H1 (cell line): ENCODE data around the gene SLIT3. TPM values are rescaled to one million over a fixed set of nuclear protein-coding genes. Genes with fewer than 3 reads are reported as not detected.

ENCODE experiments used
- CTCF ChIA-PET: fragments of 300-600 bp; sonication (Branson Sonifier 250); formaldehyde crosslinking; loops from one replicate; lab custom pipeline; 2021; ENCODE audit not compliant: partially characterized antibody; lab: Charles Lee
- POLR2A ChIA-PET: fragments of 300-600 bp; sonication (Branson Sonifier 250); formaldehyde crosslinking; loops from one replicate; lab custom pipeline; 2021; ENCODE audit warnings: inconsistent platforms; ENCODE audit not compliant: partially characterized antibody; lab: Charles Lee
- DNase-seq, 2 experiments: peaks; one replicate each; pipeline versions ENCODE4 v3.0.0 to v3.0.0-alpha.2; 2010 to 2022; ENCODE audit warnings: low spot score in 2 of 2, low read depth in 1 of 2, mixed read lengths in 1 of 2
- FAIRE-seq: peaks from 2 replicates; lab custom pipeline; 2011; peaks lifted over from hg19 to GRCh38; lab: Jason Lieb, UNC
- H2AFZ ChIP-seq: 2 replicates; pipeline ENCODE4 v1.8.1; 2012; ENCODE audit warnings: low read length, inconsistent platforms
- H2AK5ac ChIP-seq: 2 replicates; pipeline ENCODE4 v1.6.1; 2013; ENCODE audit warnings: low read depth, low read length
- H2BK120ac ChIP-seq: replicated peaks from 2 replicates; pipeline ENCODE3; 2013; ENCODE audit warnings: low read depth, low read length, inconsistent platforms
- H2BK12ac ChIP-seq: 2 replicates; pipeline ENCODE4 v1.6.1; 2013; ENCODE audit warnings: low read depth, low read length
- H2BK15ac ChIP-seq: 2 replicates; pipeline ENCODE4 v1.6.1; 2013; ENCODE audit warnings: low read length
- H2BK20ac ChIP-seq: 2 replicates; pipeline ENCODE4 v1.6.1; 2013; ENCODE audit warnings: low read length
- H2BK5ac ChIP-seq: 2 replicates; pipeline ENCODE4 v1.6.1; 2013; ENCODE audit warnings: low read depth, low read length
- H3K14ac ChIP-seq: 2 replicates; pipeline ENCODE4 v1.6.1; 2013; ENCODE audit warnings: inconsistent platforms; ENCODE audit not compliant: insufficient read length
- H3K18ac ChIP-seq: 2 replicates; pipeline ENCODE4 v1.6.1; 2013; ENCODE audit warnings: low read length; ENCODE audit errors: extremely low read depth
- H3K23ac ChIP-seq: 2 replicates; pipeline ENCODE4 v1.6.1; 2013; ENCODE audit warnings: inconsistent platforms; ENCODE audit not compliant: insufficient read length
- H3K23me2 ChIP-seq: 2 replicates; pipeline ENCODE4 v1.6.1; 2013; ENCODE audit warnings: low read depth, low read length
- H3K27ac ChIP-seq: 2 replicates; pipeline ENCODE4 v1.6.1; 2011; ENCODE audit warnings: low read depth, low read length, inconsistent platforms
- H3K27me3 ChIP-seq, 4 experiments: replicated peaks in 1 of 4; 1 replicate in 1 of 4; 2 replicates in 3 of 4; pipeline versions ENCODE4 v1.6.1 to v1.8.1; 2011 to 2013; ENCODE audit warnings: low read length in 3 of 4, mild to moderate bottlenecking in 3 of 4, inconsistent platforms in 2 of 4, mixed read lengths in 2 of 4, moderate library complexity in 1 of 4; ENCODE audit not compliant: control insufficient read depth in 3 of 4, insufficient read depth in 3 of 4; ENCODE audit errors: extremely low read depth in 1 of 4
- H3K36me3 ChIP-seq, 4 experiments: 2 replicates each; pipeline versions ENCODE4 v1.6.1 to v1.8.1; 2011 to 2013; ENCODE audit warnings: mild to moderate bottlenecking in 4 of 4, low read length in 3 of 4, moderate library complexity in 2 of 4, control low read depth in 1 of 4, inconsistent platforms in 1 of 4; ENCODE audit not compliant: insufficient read depth in 4 of 4, control insufficient read depth in 2 of 4
- H3K4ac ChIP-seq: replicated peaks from 2 replicates; pipeline ENCODE3; 2013; ENCODE audit warnings: low read length, low read depth, mixed read lengths, inconsistent platforms; ENCODE audit not compliant: insufficient read length
- H3K4me1 ChIP-seq, 4 experiments: replicated peaks in 1 of 4; 1 replicate in 1 of 4; 2 replicates in 3 of 4; pipeline versions ENCODE4 v1.6.1 to v1.8.1; 2011 to 2013; ENCODE audit warnings: low read length in 3 of 4, inconsistent platforms in 2 of 4, mixed read lengths in 1 of 4; ENCODE audit not compliant: insufficient read depth in 4 of 4, control insufficient read depth in 3 of 4
- H3K4me2 ChIP-seq, 2 experiments: 2 replicates each; pipeline versions ENCODE4 v1.6.1 to v1.8.1; 2011 to 2013; ENCODE audit warnings: low read depth in 2 of 2, low read length in 2 of 2, control low read depth in 1 of 2, inconsistent platforms in 1 of 2, mild to moderate bottlenecking in 1 of 2; ENCODE audit not compliant: insufficient read depth in 1 of 2
- H3K4me3 ChIP-seq, 4 experiments: fragments of 200-600, 300-600 bp in 1 of 4; sonication (generic), shearing (Covaris generic), sonication (Bioruptor Twin) in 1 of 4; 2 replicates each; pipeline versions ENCODE4 v1.5.1 to v1.8.1; 2011 to 2016; ENCODE audit warnings: low read length in 4 of 4, low read depth in 3 of 4, control low read depth in 2 of 4, inconsistent platforms in 2 of 4, mild to moderate bottlenecking in 2 of 4, mixed read lengths in 1 of 4, moderate library complexity in 1 of 4; ENCODE audit not compliant: insufficient read depth in 2 of 4; ENCODE audit errors: extremely low read depth in 1 of 4
- H3K56ac ChIP-seq: replicated peaks from 2 replicates; pipeline ENCODE3; 2013; ENCODE audit warnings: low read depth, mild to moderate bottlenecking, mixed read lengths, low read length, inconsistent platforms; ENCODE audit not compliant: insufficient read length
- H3K79me1 ChIP-seq: 2 replicates; pipeline ENCODE4 v1.6.1; 2013; ENCODE audit warnings: low read depth, low read length, control low read depth
- H3K79me2 ChIP-seq, 2 experiments: 2 replicates each; pipeline versions ENCODE4 v1.6.1 to v1.8.1; 2012 to 2013; ENCODE audit warnings: low read length in 2 of 2, mild to moderate bottlenecking in 2 of 2, inconsistent platforms in 1 of 2; ENCODE audit not compliant: insufficient read depth in 2 of 2, control insufficient read depth in 1 of 2
- H3K9ac ChIP-seq, 4 experiments: replicated peaks in 1 of 4; 1 replicate in 1 of 4; 2 replicates in 3 of 4; pipeline versions ENCODE4 v1.6.1 to v1.8.1; 2011 to 2013; ENCODE audit warnings: low read depth in 3 of 4, low read length in 3 of 4, control low read depth in 2 of 4, mild to moderate bottlenecking in 2 of 4, moderate library complexity in 2 of 4, inconsistent platforms in 1 of 4; ENCODE audit errors: extremely low read depth in 1 of 4
- H3K9me3 ChIP-seq, 2 experiments: 2 replicates each; pipeline versions ENCODE4 v1.6.1 to v1.8.1; 2012 to 2013; ENCODE audit warnings: mild to moderate bottlenecking in 2 of 2, moderate library complexity in 2 of 2, control low read depth in 1 of 2, inconsistent platforms in 1 of 2, low read depth in 1 of 2, low read length in 1 of 2, mixed read lengths in 1 of 2; ENCODE audit not compliant: insufficient read depth in 2 of 2
- H4K20me1 ChIP-seq, 2 experiments: replicated peaks in 1 of 2; 2 replicates each; pipeline versions ENCODE3 to v1.8.1; 2011 to 2013; ENCODE audit warnings: inconsistent platforms in 2 of 2, low read length in 2 of 2, mild to moderate bottlenecking in 1 of 2; ENCODE audit not compliant: insufficient read depth in 2 of 2, control insufficient read depth in 1 of 2
- H4K5ac ChIP-seq: 2 replicates; pipeline ENCODE4 v1.6.1; 2013; ENCODE audit warnings: low read length, low read depth, mixed read lengths, inconsistent platforms; ENCODE audit not compliant: insufficient read length
- H4K8ac ChIP-seq: 2 replicates; pipeline ENCODE4 v1.8.0; 2013; ENCODE audit warnings: mild to moderate bottlenecking, moderate library complexity, low read length, inconsistent platforms; ENCODE audit not compliant: insufficient read depth; ENCODE audit errors: extremely low read depth
- H4K91ac ChIP-seq: replicated peaks from 2 replicates; pipeline ENCODE3; 2013; ENCODE audit warnings: low read length, mixed read lengths, inconsistent platforms; ENCODE audit not compliant: insufficient read length
- BACH1 ChIP-seq: IDR thresholded peaks from 2 replicates; pipeline ENCODE4 v1.6.1; 2012; ENCODE audit warnings: low read length, improper control_type of control experiment
- BCL11A ChIP-seq, 2 experiments: IDR thresholded peaks; one replicate each; pipeline ENCODE4 v1.6.1; 2011; ENCODE audit warnings: low read depth in 2 of 2, low read length in 2 of 2, mild to moderate bottlenecking in 2 of 2
- BRCA1 ChIP-seq: IDR thresholded peaks from 2 replicates; pipeline ENCODE4 v1.6.1; 2012; ENCODE audit warnings: low read depth, low read length, improper control_type of control experiment
- CREB1 ChIP-seq: IDR thresholded peaks from 2 replicates; pipeline ENCODE4 v1.6.1; 2012; ENCODE audit warnings: inconsistent platforms
- HDAC6 ChIP-seq: IDR thresholded peaks from one replicate; pipeline ENCODE4 v1.7.1; 2012; ENCODE audit warnings: low read depth, mild to moderate bottlenecking, inconsistent platforms, low read length, moderate library complexity
- JUN ChIP-seq: IDR thresholded peaks from 2 replicates; pipeline ENCODE4 v1.6.1; 2011; ENCODE audit warnings: low read depth, mild to moderate bottlenecking, improper control_type of control experiment, low read length
- SIX5 ChIP-seq: IDR thresholded peaks from 2 replicates; pipeline ENCODE4 v1.6.1; 2011; ENCODE audit warnings: mild to moderate bottlenecking, low read depth, low read length
- SP4 ChIP-seq: IDR thresholded peaks from 2 replicates; pipeline ENCODE4 v1.6.1; 2012; ENCODE audit warnings: low read length, inconsistent platforms
- SUZ12 ChIP-seq: fragments of 200-600 bp; sonication (generic); IDR thresholded peaks from 2 replicates; pipeline ENCODE4 v1.6.1; 2012; ENCODE audit warnings: mild to moderate bottlenecking, inconsistent platforms, low read length, moderate library complexity, mixed read lengths
- YY1 ChIP-seq: IDR thresholded peaks from 2 replicates; pipeline ENCODE4 v1.6.1; 2011; ENCODE audit warnings: low read depth, mild to moderate bottlenecking, low read length
- whole genome bisulfite sequencing, 2 experiments: shearing (Covaris generic) in 1 of 2; methylation state at CpG; one replicate each; pipeline versions ENCODE4 v1.1.6 to v1.1.7; 2013 to 2015; ENCODE audit warnings: low lambda C conversion rate in 2 of 2, mixed read lengths in 2 of 2, inconsistent platforms in 1 of 2, low coverage in 1 of 2, missing lambda C conversion rate in 1 of 2; ENCODE audit not compliant: insufficient replicate concordance in 2 of 2, insufficient coverage in 1 of 2, insufficient read length in 1 of 2; ENCODE audit errors: extremely low coverage in 1 of 2, missing lambda C conversion rate in 1 of 2; 5-methylcytosine and 5-hydroxymethylcytosine counted together
- polyA plus RNA-seq, 7 experiments: library from polyadenylated mRNA; depleted of rRNA in 3 of 7; stranded (reverse) in 5 of 7; unstranded in 2 of 7; fragments of >200 nt in 5 of 7; fragments of 200-250 nt in 2 of 7; gene quantifications; 1 replicate in 5 of 7; 2 replicates in 1 of 7; 4 replicates in 1 of 7; pipeline versions ENCODE4 v1.2.1 to v1.2.3, GENCODE V29; 2011 to 2013; ENCODE audit warnings: missing spikeins in 2 of 7, mixed read lengths in 2 of 7
- total RNA-seq: library from RNA; stranded (reverse); fragmentation: NEBNext Ultra II Directional; extraction: Animal tissue kit (Norgen Biotek cat#: 25700); gene quantifications from 2 replicates; pipeline ENCODE4 v1.2.1, GENCODE V29; 2021
- TF ChIP-seq, protein P1 (sequence below), 3 experiments: IDR thresholded peaks; 1 replicate in 2 of 3; 2 replicates in 1 of 3; pipeline versions ENCODE4 v1.5.1 to v1.6.1; 2011; ENCODE audit warnings: low read length in 3 of 3, mild to moderate bottlenecking in 3 of 3, inconsistent platforms in 2 of 3, low read depth in 1 of 3, moderate library complexity in 1 of 3; ENCODE audit not compliant: insufficient read depth in 1 of 3; ENCODE audit errors: control extremely low read depth in 1 of 3

Gene SLIT3
- total and polyA plus RNA-seq, 2 of the 8 experiments (the other 6 are each of a cell fraction or from before 2014, with no cell fraction given), result 1.1 to 1.2 TPM

DNA sequence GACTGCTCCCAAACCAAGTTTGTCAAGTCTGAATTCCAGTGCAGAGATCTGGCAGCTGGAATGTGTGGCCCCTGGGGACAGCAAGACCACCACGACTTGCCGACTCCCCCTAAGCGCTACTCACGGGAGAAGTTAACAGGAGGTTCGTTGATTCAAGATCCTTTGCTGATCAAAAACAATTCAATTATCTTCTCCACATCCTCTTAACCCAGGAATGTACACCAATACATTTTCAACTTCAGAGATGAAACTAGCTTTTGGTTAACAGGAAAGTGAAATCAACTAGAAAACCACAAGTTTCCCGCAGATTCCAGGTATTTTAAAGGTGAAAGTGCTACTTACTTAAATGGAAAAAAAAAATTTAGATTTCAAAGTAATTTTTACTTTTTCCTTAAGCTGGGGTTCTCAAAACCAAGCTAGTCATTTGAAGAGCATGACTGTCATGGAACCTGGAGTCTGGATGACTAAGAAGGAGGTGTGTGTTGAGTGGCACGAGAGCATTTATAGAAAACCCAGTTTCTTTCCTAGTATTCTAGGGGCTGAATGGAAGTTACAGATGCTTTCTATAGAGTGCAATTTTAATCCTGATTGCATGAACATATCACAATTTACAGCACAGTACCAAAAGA, 464.2 kb downstream of the SLIT3 start:
- Histone ChIP-seq H2AFZ (no peak overlapping the region), H2BK120ac (no peak overlapping the region), H3K4me3 (no peak overlapping the region), H3K79me2 (no peaks in the 10 kb centered on the region), H2AK5ac (no peak overlapping the region), H2BK5ac (no peak overlapping the region), H3K4me2 (no peak overlapping the region), H3K9ac (no peak overlapping the region), H4K20me1 (peaks cover 1 to 2% of the 10 kb centered on the region in 2 experiments), H3K14ac (no peak overlapping the region), H4K5ac (no peak overlapping the region), H2BK12ac (no peak overlapping the region), H3K27me3 (peaks cover 13 to 44% (median 36%) of the 10 kb centered on the region in 4 experiments), H4K8ac (no peak overlapping the region), H3K27ac (no peak overlapping the region), H3K9me3 (no peaks in the 10 kb centered on the region), H3K36me3 (no peaks in the 10 kb centered on the region), H3K79me1 (no peaks in the 10 kb centered on the region), H4K91ac (no peak overlapping the region), H3K56ac (no peak overlapping the region), H2BK15ac (no peak overlapping the region), H3K4me1 (peaks cover 0 to 11% (median 5%) of the 10 kb centered on the region in 4 experiments; a peak in 4 of 7 replicates), H2BK20ac (no peak overlapping the region), H3K23ac (no peak overlapping the region), H3K18ac (no peak overlapping the region), H3K23me2 (no peaks in the 10 kb centered on the region), H3K4ac (no peak overlapping the region)
- FAIRE-seq (no peak), DNase-seq (no peak)
- 90% methylated on average over 7 of the region's 7 CpGs; no CpG with 5 or more reads in 1 of the 2 experiments for WGBS, 2 experiments
- ChIA-PET CTCF (interaction anchor here (0.8 to 1.3 kb wide), 4 partner anchors 37 to 309 kb away, joined by 3 to 4 read pairs (median 3); no protein-coding TSS in a partner anchor), POLR2A (interaction anchor here (1.3 kb wide), 1 partner anchor 8 kb away, joined by 3 read pairs; no protein-coding TSS in a partner anchor)
- TF ChIP-seq SIX5, result no peak
- no peak for TF ChIP-seq BCL11A (IDR thresholded peaks at IDR 0.05; ENCODE audit: low read depth in 2 of 2, low read length in 2 of 2)
- no peak for TF ChIP-seq YY1
- TF ChIP-seq JUN, result no peak
- no peak for TF ChIP-seq SUZ12
- TF ChIP-seq HDAC6, result no peak
- no peak for TF ChIP-seq BACH1
- TF ChIP-seq CREB1, result no peak
- no peak for TF ChIP-seq SP4
- TF ChIP-seq BRCA1, result no peak
- TF ChIP-seq, protein P1, sequence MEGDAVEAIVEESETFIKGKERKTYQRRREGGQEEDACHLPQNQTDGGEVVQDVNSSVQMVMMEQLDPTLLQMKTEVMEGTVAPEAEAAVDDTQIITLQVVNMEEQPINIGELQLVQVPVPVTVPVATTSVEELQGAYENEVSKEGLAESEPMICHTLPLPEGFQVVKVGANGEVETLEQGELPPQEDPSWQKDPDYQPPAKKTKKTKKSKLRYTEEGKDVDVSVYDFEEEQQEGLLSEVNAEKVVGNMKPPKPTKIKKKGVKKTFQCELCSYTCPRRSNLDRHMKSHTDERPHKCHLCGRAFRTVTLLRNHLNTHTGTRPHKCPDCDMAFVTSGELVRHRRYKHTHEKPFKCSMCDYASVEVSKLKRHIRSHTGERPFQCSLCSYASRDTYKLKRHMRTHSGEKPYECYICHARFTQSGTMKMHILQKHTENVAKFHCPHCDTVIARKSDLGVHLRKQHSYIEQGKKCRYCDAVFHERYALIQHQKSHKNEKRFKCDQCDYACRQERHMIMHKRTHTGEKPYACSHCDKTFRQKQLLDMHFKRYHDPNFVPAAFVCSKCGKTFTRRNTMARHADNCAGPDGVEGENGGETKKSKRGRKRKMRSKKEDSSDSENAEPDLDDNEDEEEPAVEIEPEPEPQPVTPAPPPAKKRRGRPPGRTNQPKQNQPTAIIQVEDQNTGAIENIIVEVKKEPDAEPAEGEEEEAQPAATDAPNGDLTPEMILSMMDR (IDR thresholded peaks at IDR 0.05; ENCODE audit: control extremely low read depth in 1 of 3, insufficient read depth in 1 of 3, low read depth in 1 of 3, low read length in 3 of 3), result no peak
